ENCODE results near the gene NSUN4.
"Not testable (repeated sequence)": the region's sequence is repeated elsewhere in the genome, so short reads cannot be mapped to it uniquely, and the experiment has no call there.

Gene NSUN4

GRCh38 chr1:46344481-46344880, 3.9 kb downstream of the NSUN4 start:
- Histone ChIP-seq H3K4me1 (ENCODE audit: control insufficient read depth in 1 of 2, insufficient read depth in 2 of 2, low read length in 2 of 2) (peaks cover 0 to 18% of the 10 kb centered on the region in 2 donors), H3K36me3 (ENCODE audit: control insufficient read depth in 1 of 2, insufficient read depth in 2 of 2, low read length in 2 of 2) (peaks cover 18 to 39% of the 10 kb centered on the region in 2 donors), H3K27ac (ENCODE audit: low read length) (no peak overlapping the region), H3K27me3 (ENCODE audit: low read depth, low read length) (no peaks in the 10 kb centered on the region), H3K9me3 (ENCODE audit: control insufficient read depth in 1 of 2, low read length in 2 of 2) (no peaks in the 10 kb centered on the region), H3K4me3 (ENCODE audit: low read depth in 1 of 2, low read length in 2 of 2) (no peak overlapping the region)

DNA sequence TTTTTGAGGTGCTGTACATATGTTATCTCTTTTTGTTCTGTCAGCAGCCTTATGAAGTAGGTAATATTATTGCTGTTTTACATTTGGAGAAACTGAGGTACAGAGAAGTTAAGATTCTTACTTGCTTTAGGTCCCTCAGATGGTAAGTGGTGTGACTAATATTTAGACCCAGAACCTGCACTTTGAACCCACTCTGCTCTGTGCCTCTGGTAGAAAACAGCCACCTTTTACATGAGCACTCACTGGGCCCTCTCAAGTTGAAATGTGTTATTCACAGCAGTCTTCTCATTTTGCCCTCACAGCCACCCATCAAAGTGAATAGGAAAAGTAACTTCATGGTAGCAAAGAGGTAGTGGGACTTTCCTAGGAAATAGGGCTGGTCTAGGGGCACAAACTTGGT, 4.7 kb downstream of the NSUN4 start:
- no peak overlapping the region for H3K27ac ChIP-seq (ENCODE audit: low read length)
- H3K4me1 ChIP-seq (ENCODE audit: control insufficient read depth in 1 of 2, insufficient read depth in 2 of 2, low read length in 2 of 2): peaks cover 0 to 14% of the 10 kb centered on the region in 2 donors
- no peaks in the 10 kb centered on the region for H3K9me3 ChIP-seq (ENCODE audit: control insufficient read depth in 1 of 2, low read length in 2 of 2)
- H3K27me3 ChIP-seq (ENCODE audit: low read depth, low read length): no peaks in the 10 kb centered on the region
- no peak overlapping the region for H3K4me3 ChIP-seq (ENCODE audit: low read depth in 1 of 2, low read length in 2 of 2)
- H3K36me3 ChIP-seq (ENCODE audit: control insufficient read depth in 1 of 2, insufficient read depth in 2 of 2, low read length in 2 of 2): peaks cover 25 to 47% of the 10 kb centered on the region in 2 donors

GRCh38 chr1:46352363-46352762, 11.8 kb downstream of the NSUN4 start:
- Histone ChIP-seq H3K36me3 (ENCODE audit: control insufficient read depth in 1 of 2, insufficient read depth in 2 of 2, low read length in 2 of 2) (peaks cover 29 to 42% of the 10 kb centered on the region in 2 donors), H3K4me3 (ENCODE audit: low read depth in 1 of 2, low read length in 2 of 2) (no peak overlapping the region), H3K9me3 (ENCODE audit: control insufficient read depth in 1 of 2, low read length in 2 of 2) (no peaks in the 10 kb centered on the region), H3K27me3 (ENCODE audit: low read depth, low read length) (no peaks in the 10 kb centered on the region), H3K27ac (ENCODE audit: low read length) (no peak overlapping the region), H3K4me1 (ENCODE audit: control insufficient read depth in 1 of 2, insufficient read depth in 2 of 2, low read length in 2 of 2) (no peaks in the 10 kb centered on the region)

GRCh38 chr1:46355920-46356319, 15.3 kb downstream of the NSUN4 start:
- H3K36me3 ChIP-seq (ENCODE audit: control insufficient read depth in 1 of 2, insufficient read depth in 2 of 2, low read length in 2 of 2): peaks cover 20 to 40% of the 10 kb centered on the region in 2 donors
- not testable (repeated sequence) for H3K9me3 ChIP-seq (ENCODE audit: control insufficient read depth in 1 of 2, low read length in 2 of 2)

DNA sequence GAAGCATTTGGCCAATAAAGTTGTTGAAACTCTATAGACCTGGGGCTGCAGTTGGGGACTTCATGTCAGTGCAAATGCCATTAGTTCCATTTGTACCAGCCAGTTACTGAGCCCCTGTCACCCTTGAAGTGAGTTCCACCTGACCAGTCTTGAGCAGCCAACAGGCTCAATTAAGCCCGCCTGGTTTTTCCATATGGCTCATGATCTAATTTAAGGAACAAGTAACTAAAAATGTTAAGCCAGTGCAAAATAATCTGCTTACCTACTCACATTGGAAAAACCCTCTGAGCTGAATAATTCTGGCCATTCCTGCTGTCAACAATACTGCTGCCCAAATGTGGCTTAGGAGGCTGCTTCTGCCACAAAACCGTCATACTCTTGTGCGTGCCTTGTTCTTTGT, 21.6 kb downstream of the NSUN4 start:
- Histone ChIP-seq H3K4me3 (ENCODE audit: low read depth in 1 of 2, low read length in 2 of 2) (no peak overlapping the region), H3K27me3 (ENCODE audit: low read depth, low read length) (no peaks in the 10 kb centered on the region), H3K36me3 (ENCODE audit: control insufficient read depth in 1 of 2, insufficient read depth in 2 of 2, low read length in 2 of 2) (peaks cover 37 to 56% of the 10 kb centered on the region in 2 donors), H3K4me1 (ENCODE audit: control insufficient read depth in 1 of 2, insufficient read depth in 2 of 2, low read length in 2 of 2) (no peaks in the 10 kb centered on the region), H3K9me3 (ENCODE audit: control insufficient read depth in 1 of 2, low read length in 2 of 2) (no peaks in the 10 kb centered on the region), H3K27ac (ENCODE audit: low read length) (no peak overlapping the region)

More at GRCh38 chr1:46355920-46356319, 15.3 kb downstream of the NSUN4 start:
- not testable (repeated sequence) for H3K27ac ChIP-seq (ENCODE audit: low read length); H3K4me3 ChIP-seq (ENCODE audit: low read depth in 1 of 2, low read length in 2 of 2); H3K27me3 ChIP-seq (ENCODE audit: low read depth, low read length); H3K4me1 ChIP-seq (ENCODE audit: control insufficient read depth in 1 of 2, insufficient read depth in 2 of 2, low read length in 2 of 2)

DNA sequence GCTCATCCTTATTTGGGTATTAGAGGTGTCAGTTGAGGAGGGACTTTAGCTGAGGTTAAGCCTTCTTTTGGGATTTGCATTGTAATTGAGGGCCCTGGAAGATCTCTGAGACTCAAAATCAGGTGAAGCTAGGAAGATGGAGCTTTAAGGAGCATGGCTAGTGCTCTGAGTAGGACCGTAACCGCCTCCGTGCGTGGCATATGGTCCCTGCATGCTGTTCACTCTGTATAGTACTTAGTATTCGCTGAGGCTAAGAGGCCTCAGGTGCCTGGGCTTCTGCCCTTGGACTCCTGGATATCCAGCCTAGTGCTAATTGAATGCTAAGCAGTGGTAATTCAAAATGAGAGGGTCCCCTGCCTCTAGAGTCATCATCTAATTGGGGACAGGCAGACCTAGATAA, 22.5 kb downstream of the NSUN4 start:
- H3K9me3 ChIP-seq (ENCODE audit: control insufficient read depth in 1 of 2, low read length in 2 of 2): no peaks in the 10 kb centered on the region
- no peaks in the 10 kb centered on the region for H3K27me3 ChIP-seq (ENCODE audit: low read depth, low read length)
- no peak overlapping the region for H3K4me3 ChIP-seq (ENCODE audit: low read depth in 1 of 2, low read length in 2 of 2)
- H3K4me1 ChIP-seq (ENCODE audit: control insufficient read depth in 1 of 2, insufficient read depth in 2 of 2, low read length in 2 of 2): no peaks in the 10 kb centered on the region
- no peak overlapping the region for H3K27ac ChIP-seq (ENCODE audit: low read length)
- H3K36me3 ChIP-seq (ENCODE audit: control insufficient read depth in 1 of 2, insufficient read depth in 2 of 2, low read length in 2 of 2): peaks cover 41 to 59% of the 10 kb centered on the region in 2 donors

DNA sequence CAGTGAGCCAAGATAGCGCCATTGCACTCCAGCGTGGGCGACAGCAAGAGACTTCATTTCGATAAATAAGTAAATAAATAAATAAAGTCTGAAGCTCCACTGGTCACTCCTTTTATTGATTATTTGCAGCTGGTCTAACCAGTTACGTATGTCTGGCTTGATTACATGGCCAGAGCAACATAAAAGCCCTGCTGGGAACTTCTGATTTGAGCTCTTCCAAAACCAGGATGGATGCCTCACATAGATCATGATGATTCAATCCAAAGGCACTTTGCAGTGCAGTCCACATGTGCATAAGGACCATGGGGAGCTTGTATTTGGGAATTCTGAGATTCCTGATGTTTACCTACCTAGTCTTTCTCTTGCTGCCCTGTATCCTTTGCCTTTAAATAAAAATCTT, 24.0 kb downstream of the NSUN4 start:
- Histone ChIP-seq H3K4me3 (ENCODE audit: low read depth in 1 of 2, low read length in 2 of 2) (no peak overlapping the region), H3K36me3 (ENCODE audit: control insufficient read depth in 1 of 2, insufficient read depth in 2 of 2, low read length in 2 of 2) (peaks cover 41 to 66% of the 10 kb centered on the region in 2 donors), H3K4me1 (ENCODE audit: control insufficient read depth in 1 of 2, insufficient read depth in 2 of 2, low read length in 2 of 2) (no peaks in the 10 kb centered on the region), H3K27me3 (ENCODE audit: low read depth, low read length) (no peaks in the 10 kb centered on the region), H3K27ac (ENCODE audit: low read length) (no peak overlapping the region), H3K9me3 (ENCODE audit: control insufficient read depth in 1 of 2, low read length in 2 of 2) (no peaks in the 10 kb centered on the region)

GRCh38 chr1:46365796-46366195, 25.2 kb downstream of the NSUN4 start:
- H3K4me3 ChIP-seq (ENCODE audit: low read depth in 1 of 2, low read length in 2 of 2); H3K4me1 ChIP-seq (ENCODE audit: control insufficient read depth in 1 of 2, insufficient read depth in 2 of 2, low read length in 2 of 2); H3K9me3 ChIP-seq (ENCODE audit: control insufficient read depth in 1 of 2, low read length in 2 of 2); H3K27me3 ChIP-seq (ENCODE audit: low read depth, low read length); H3K27ac ChIP-seq (ENCODE audit: low read length): not testable (repeated sequence)
- H3K36me3 ChIP-seq (ENCODE audit: control insufficient read depth in 1 of 2, insufficient read depth in 2 of 2, low read length in 2 of 2): peaks cover 36 to 61% of the 10 kb centered on the region in 2 donors

GRCh38 chr1:46367072-46367471, 26.5 kb downstream of the NSUN4 start:
- no peak overlapping the region for H3K4me3 ChIP-seq (ENCODE audit: low read depth in 1 of 2, low read length in 2 of 2)
- no peaks in the 10 kb centered on the region for H3K4me1 ChIP-seq (ENCODE audit: control insufficient read depth in 1 of 2, insufficient read depth in 2 of 2, low read length in 2 of 2)
- H3K9me3 ChIP-seq (ENCODE audit: control insufficient read depth in 1 of 2, low read length in 2 of 2): no peaks in the 10 kb centered on the region
- H3K27ac ChIP-seq (ENCODE audit: low read length): no peak overlapping the region
- H3K36me3 ChIP-seq (ENCODE audit: control insufficient read depth in 1 of 2, insufficient read depth in 2 of 2, low read length in 2 of 2): peaks cover 23 to 48% of the 10 kb centered on the region in 2 donors
- H3K27me3 ChIP-seq (ENCODE audit: low read depth, low read length): no peaks in the 10 kb centered on the region

GRCh38 chr1:46367701-46368100, 27.1 kb downstream of the NSUN4 start:
- not testable (repeated sequence) for H3K4me3 ChIP-seq (ENCODE audit: low read depth in 1 of 2, low read length in 2 of 2); H3K4me1 ChIP-seq (ENCODE audit: control insufficient read depth in 1 of 2, insufficient read depth in 2 of 2, low read length in 2 of 2); H3K9me3 ChIP-seq (ENCODE audit: control insufficient read depth in 1 of 2, low read length in 2 of 2); H3K27ac ChIP-seq (ENCODE audit: low read length); H3K27me3 ChIP-seq (ENCODE audit: low read depth, low read length)
- peaks cover 17 to 42% of the 10 kb centered on the region in 2 donors for H3K36me3 ChIP-seq (ENCODE audit: control insufficient read depth in 1 of 2, insufficient read depth in 2 of 2, low read length in 2 of 2)

- Histone ChIP-seq H3K4me3 (ENCODE audit: low read depth in 1 of 2, low read length in 2 of 2) (no peak overlapping the region), H3K27ac (ENCODE audit: low read length) (no peak overlapping the region), H3K9me3 (ENCODE audit: control insufficient read depth in 1 of 2, low read length in 2 of 2) (no peaks in the 10 kb centered on the region), H3K36me3 (ENCODE audit: control insufficient read depth in 1 of 2, insufficient read depth in 2 of 2, low read length in 2 of 2) (peaks cover 9 to 33% of the 10 kb centered on the region in 2 donors), H3K4me1 (ENCODE audit: control insufficient read depth in 1 of 2, insufficient read depth in 2 of 2, low read length in 2 of 2) (no peaks in the 10 kb centered on the region), H3K27me3 (ENCODE audit: low read depth, low read length) (no peaks in the 10 kb centered on the region)
Measured at GRCh38 chr1:46368791-46369190, 28.2 kb downstream of the NSUN4 start.

DNA sequence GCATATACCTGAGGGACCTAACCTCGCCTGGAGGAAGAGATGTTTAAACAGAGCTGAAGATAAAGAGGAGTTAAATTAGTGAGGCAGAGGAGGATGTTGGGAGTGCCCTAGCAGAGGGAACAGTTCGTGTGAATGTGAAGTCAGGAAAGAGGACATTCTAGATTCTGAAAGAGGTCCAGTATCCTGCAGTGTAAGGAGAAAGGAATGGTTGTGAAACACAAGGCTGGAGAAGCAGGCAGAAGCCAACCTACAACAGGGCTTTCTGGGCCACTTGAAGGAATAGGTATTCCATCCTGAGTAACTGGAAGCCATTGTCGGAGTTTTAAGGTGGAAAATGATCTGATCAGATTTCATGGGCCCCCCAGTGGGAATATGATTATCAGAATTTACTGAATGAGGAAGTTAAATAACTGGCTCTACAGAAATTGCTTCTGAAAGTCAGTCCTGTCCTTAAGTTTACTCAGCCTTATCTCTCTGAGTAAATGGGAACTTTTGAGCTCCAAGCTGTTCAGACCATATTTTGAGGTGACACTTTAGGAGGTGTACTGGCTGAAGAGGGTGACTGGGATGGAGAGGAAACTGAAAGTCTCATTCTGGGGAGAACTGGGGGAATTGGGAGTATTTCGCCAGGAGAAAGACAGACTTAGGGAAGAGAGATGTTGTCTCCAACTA, 29.1 kb downstream of the NSUN4 start:
- Histone ChIP-seq H3K27me3 (ENCODE audit: low read depth, low read length) (no peaks in the 10 kb centered on the region), H3K27ac (ENCODE audit: low read length) (no peak overlapping the region), H3K4me1 (ENCODE audit: control insufficient read depth in 1 of 2, insufficient read depth in 2 of 2, low read length in 2 of 2) (no peaks in the 10 kb centered on the region), H3K36me3 (ENCODE audit: control insufficient read depth in 1 of 2, insufficient read depth in 2 of 2, low read length in 2 of 2) (peaks cover 9 to 27% of the 10 kb centered on the region in 2 donors), H3K4me3 (ENCODE audit: low read depth in 1 of 2, low read length in 2 of 2) (no peak overlapping the region), H3K9me3 (ENCODE audit: control insufficient read depth in 1 of 2, low read length in 2 of 2) (no peaks in the 10 kb centered on the region)
